Heart right ventricle (tissue), 16 donors: ENCODE results near the gene SRRM2. TPM values are rescaled to one million over a fixed set of nuclear protein-coding genes. Genes with fewer than 3 reads are reported as not detected.

ENCODE experiments used
- ATAC-seq, 8 donors: fragments of 200-7000 bp; cut with Tn5 transposase; one replicate each; pipeline ENCODE4 v1.9.1; 2020; ENCODE audit warnings: mild to moderate bottlenecking in 8 of 8, moderate library complexity in 8 of 8, moderate number of reproducible peaks in 1 of 8
- DNase-seq, 2 donors: peaks; one replicate each; pipeline ENCODE4 v3.0.0-alpha.2; 2020
- H3K27ac ChIP-seq, 10 donors: fragments of 200-600 bp; sonication (generic) in 2 of 10; one replicate each; pipeline versions ENCODE4 v1.5.0 to v1.8.0; 2020 to 2022; ENCODE audit warnings: mild to moderate bottlenecking in 3 of 10
- H3K27me3 ChIP-seq, 7 donors: fragments of 200-600 bp; one replicate each; pipeline ENCODE4 v1.8.0; 2021 to 2022; ENCODE audit warnings: mild to moderate bottlenecking in 2 of 7
- H3K36me3 ChIP-seq, 9 donors: fragments of 200-600 bp; sonication (generic) in 1 of 9; one replicate each; pipeline versions ENCODE4 v1.5.0 to v1.8.0; 2020 to 2022; ENCODE audit warnings: mild to moderate bottlenecking in 2 of 9
- H3K4me1 ChIP-seq, 9 donors: fragments of 200-600 bp; sonication (generic) in 1 of 9; one replicate each; pipeline versions ENCODE4 v1.5.0 to v1.8.0; 2020 to 2022; ENCODE audit warnings: mild to moderate bottlenecking in 4 of 9
- H3K4me3 ChIP-seq, 10 donors: fragments of 200-600 bp; sonication (generic) in 2 of 10; one replicate each; pipeline versions ENCODE4 v1.5.0 to v1.8.0; 2020 to 2022; ENCODE audit warnings: mild to moderate bottlenecking in 7 of 10, moderate library complexity in 2 of 10
- H3K9me3 ChIP-seq, 11 donors: fragments of 200-600 bp in 10 of 11; sonication (generic) in 2 of 11; one replicate each; pipeline versions ENCODE4 v1.5.0 to v1.8.0; 2013 to 2022; ENCODE audit warnings: mild to moderate bottlenecking in 2 of 11, control low read depth in 1 of 11, moderate library complexity in 1 of 11
- WGBS, 2 donors: extraction: QIAGEN DNeasy Blood & Tissue Kit; methylation state at CpG; one replicate each; pipeline ENCODE4 v1.1.7; 2013; ENCODE audit warnings: inconsistent platforms in 1 of 2; 5-methylcytosine and 5-hydroxymethylcytosine counted together
- intact Hi-C, 10 donors: fragments of 100-400 bp; cut with DNase I; formaldehyde crosslinking; loops; one replicate each; pipeline versions ENCODE4 v1.11.1 to v1.14.2; 2022
- polyA plus RNA-seq, 2 donors: library from polyadenylated mRNA; stranded (reverse); fragments of 200-250 nt; gene quantifications; one replicate each; pipeline ENCODE4 v1.2.3, GENCODE V29; 2013
- total RNA-seq, 10 donors: library from RNA; stranded (reverse); fragmentation: NEBNext Ultra II Directional in 3 of 10; extraction: Animal tissue kit (Norgen Biotek cat#: 25700) in 3 of 10; gene quantifications; one replicate each; pipeline versions ENCODE4 v1.2.1 to v1.2.4, GENCODE V29; 2021 to 2023
- TF ChIP-seq, protein P1 (sequence below), 9 donors: fragments of 200-600 bp; sonication (generic) in 2 of 9; IDR thresholded peaks; one replicate each; pipeline versions ENCODE4 v1.5.0 to v1.8.0; 2021 to 2022; ENCODE audit warnings: antibody characterized with exemption in 9 of 9, mild to moderate bottlenecking in 5 of 9, moderate library complexity in 1 of 9
- donor health status: Arrhythmogenic right ventricular cardiomyopathy.
- donor health status: ischemic (EF 13 %, LVEDD 7.1; RV severe dilation, severe dysfunction).
- donor health status: healthy with polysubstance abuse.
- donor health status: DM: no; HTN: yes; CAD: no.
- donor health status: DM: no; HTN: no; CAD: no.
- donor health status: ischemic (EF 25% LVEDD 6.9; RV normal size, moderate dysfunction).
- donor health status: ischemic (EF 25% LVEDD 5.7; RV mildly dilated, moderate dysfunction).
- donor health status: healthy.
- donor health status: DM: yes; HTN: yes; CAD: no.
- donor health status: Ischemic cardiomyopathy.
- donor health status: ischemic (EF 35%, LVEDD 5.7; RV mildly dilated, moderate dysfunction).
- donor health status: nonischemic (EF 11% LVEDD 7.7; RV severe dilation, severe dysfunction).
- donor health status: DM: yes; HTN: yes; CAD: no.
- donor health status: PGD.
- donor health status: ischemic (EF 29% LVEDD 5.4; RV normal size, mild dysfunction).
- donor health status: nonischemic (EF 23%, LVEDD 6.1; RV moderate dilation, normal function).

Gene SRRM2
- total and polyA plus RNA-seq, 12 donors: 182 to 1,328 (median 261) TPM

DNA sequence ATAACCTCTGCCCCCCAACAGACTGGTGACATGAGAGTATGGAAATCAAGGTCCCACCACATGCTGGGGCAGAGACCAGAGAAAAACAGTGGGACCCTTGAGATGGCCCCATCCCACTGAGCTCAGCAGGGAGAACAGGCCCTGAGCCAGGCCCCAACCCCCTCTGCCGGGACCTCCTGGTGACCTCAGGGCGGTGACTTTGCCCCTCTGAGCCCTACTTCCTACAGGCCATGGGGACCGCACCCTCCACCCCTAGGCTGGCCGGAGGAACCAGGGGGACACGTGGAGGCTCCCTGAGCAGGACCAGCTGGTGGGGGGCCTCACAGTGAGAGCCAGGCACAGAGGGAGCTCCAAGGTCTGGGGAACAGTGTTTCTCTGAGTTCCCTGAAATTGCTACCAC lies 13.8 kb upstream of the SRRM2 start:
- intact Hi-C loops: no loop called here

GRCh38 chr16:2739625-2740430 lies 12.6 kb upstream of the SRRM2 start:
- ATAC-seq (peak in 1 of 8 donors; percentile 13), DNase-seq (no peak)
- peaks cover 0 to 29% (median 0%) of the 10 kb centered on the region in 7 donors for H3K27me3 ChIP-seq
- no peak overlapping the region for H3K4me3 ChIP-seq
- no peaks in the 10 kb centered on the region for H3K9me3 ChIP-seq
- intact Hi-C loops: no loop called here
- H3K36me3 ChIP-seq: no peaks in the 10 kb centered on the region
- TF ChIP-seq, protein P1, sequence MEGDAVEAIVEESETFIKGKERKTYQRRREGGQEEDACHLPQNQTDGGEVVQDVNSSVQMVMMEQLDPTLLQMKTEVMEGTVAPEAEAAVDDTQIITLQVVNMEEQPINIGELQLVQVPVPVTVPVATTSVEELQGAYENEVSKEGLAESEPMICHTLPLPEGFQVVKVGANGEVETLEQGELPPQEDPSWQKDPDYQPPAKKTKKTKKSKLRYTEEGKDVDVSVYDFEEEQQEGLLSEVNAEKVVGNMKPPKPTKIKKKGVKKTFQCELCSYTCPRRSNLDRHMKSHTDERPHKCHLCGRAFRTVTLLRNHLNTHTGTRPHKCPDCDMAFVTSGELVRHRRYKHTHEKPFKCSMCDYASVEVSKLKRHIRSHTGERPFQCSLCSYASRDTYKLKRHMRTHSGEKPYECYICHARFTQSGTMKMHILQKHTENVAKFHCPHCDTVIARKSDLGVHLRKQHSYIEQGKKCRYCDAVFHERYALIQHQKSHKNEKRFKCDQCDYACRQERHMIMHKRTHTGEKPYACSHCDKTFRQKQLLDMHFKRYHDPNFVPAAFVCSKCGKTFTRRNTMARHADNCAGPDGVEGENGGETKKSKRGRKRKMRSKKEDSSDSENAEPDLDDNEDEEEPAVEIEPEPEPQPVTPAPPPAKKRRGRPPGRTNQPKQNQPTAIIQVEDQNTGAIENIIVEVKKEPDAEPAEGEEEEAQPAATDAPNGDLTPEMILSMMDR (IDR thresholded peaks at IDR 0.05): no peak
- no peak overlapping the region for H3K27ac ChIP-seq
- 54 to 58% methylated on average over 8 of the region's 8 CpGs for WGBS, 2 donors
- no peaks in the 10 kb centered on the region for H3K4me1 ChIP-seq

More for the DNA sequence above, 13.8 kb upstream of the SRRM2 start:
- DNase-seq: no peak
- TF ChIP-seq, protein P1 (IDR thresholded peaks at IDR 0.05): no peak
- no peaks in the 10 kb centered on the region for H3K4me1 ChIP-seq
- 74 to 81% methylated on average over 5 of the region's 5 CpGs for WGBS, 2 donors
- no peaks in the 10 kb centered on the region for H3K36me3 ChIP-seq
- peak in 1 of 8 donors; percentile 21 for ATAC-seq
- H3K9me3 ChIP-seq: no peaks in the 10 kb centered on the region
- H3K27ac ChIP-seq: no peak overlapping the region
- peaks cover 0 to 29% (median 0%) of the 10 kb centered on the region in 7 donors for H3K27me3 ChIP-seq
- no peak overlapping the region for H3K4me3 ChIP-seq

DNA sequence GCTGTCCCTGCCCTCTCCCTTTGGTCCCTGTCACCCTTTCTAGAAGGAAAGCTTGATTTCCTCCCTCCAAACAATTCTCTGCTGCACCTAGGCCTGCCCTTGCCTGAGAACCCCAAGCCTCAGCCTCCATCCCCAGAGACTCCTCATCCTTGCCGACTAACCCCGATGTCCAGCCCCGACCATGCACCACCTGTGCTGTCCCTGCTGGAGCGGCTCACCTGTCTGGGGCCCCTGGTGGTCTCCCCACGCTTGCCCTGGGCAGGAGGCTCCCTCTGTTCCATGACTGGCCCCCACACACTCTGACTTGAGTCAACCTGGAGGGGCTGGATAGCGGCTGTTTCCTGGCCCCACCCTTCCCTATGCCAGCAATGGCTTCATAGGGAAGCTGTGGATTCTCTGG lies 12.0 kb upstream of the SRRM2 start:
- Histone ChIP-seq H3K9me3 (no peaks in the 10 kb centered on the region), H3K27me3 (peaks cover 0 to 29% (median 0%) of the 10 kb centered on the region in 7 donors)

GRCh38 chr16:2741168-2741567 lies 11.3 kb upstream of the SRRM2 start:
- no peaks in the 10 kb centered on the region for H3K36me3 ChIP-seq
- H3K9me3 ChIP-seq: no peaks in the 10 kb centered on the region
- 90 to 93% methylated on average over 4 of the region's 4 CpGs for WGBS, 2 donors
- DNase-seq (no peak), ATAC-seq (no peak)
- TF ChIP-seq, protein P1 (IDR thresholded peaks at IDR 0.05): no peak
- peaks cover 0 to 29% (median 0%) of the 10 kb centered on the region in 7 donors for H3K27me3 ChIP-seq
- no peak overlapping the region for H3K4me3 ChIP-seq
- intact Hi-C loops: no loop called here
- no peaks in the 10 kb centered on the region for H3K4me1 ChIP-seq
- no peak overlapping the region for H3K27ac ChIP-seq

More for the DNA sequence above, 12.0 kb upstream of the SRRM2 start:
- WGBS, 2 donors: 87 to 91% methylated on average over 6 of the region's 6 CpGs
- ATAC-seq: no peak
- Histone ChIP-seq H3K27ac (no peak overlapping the region), H3K4me3 (no peak overlapping the region), H3K4me1 (no peaks in the 10 kb centered on the region), H3K36me3 (no peaks in the 10 kb centered on the region)
- intact Hi-C loops: no loop called here
- no peak for DNase-seq
- TF ChIP-seq, protein P1 (IDR thresholded peaks at IDR 0.05): no peak
